Chondrocyte (in vitro differentiated cells): ENCODE measurements around the gene CCDC154. TPM values are rescaled to one million over a fixed set of nuclear protein-coding genes. Genes with fewer than 3 reads are reported as not detected.
A peak's percentile ranks its signal among the peaks of the same experiment; 100 is the strongest.

Experiments used
- DNase-seq: peaks from one replicate; pipeline ENCODE4 v3.0.0; 2021; ENCODE audit warnings: mixed read lengths, low spot score
- H3K27ac Mint-ChIP-seq: one replicate; pipeline ENCODE4 v1.8.0; 2021; ENCODE audit warnings: mild to moderate bottlenecking, moderate library complexity, mixed read lengths; ENCODE audit not compliant: unreplicated experiment
- H3K27me3 Mint-ChIP-seq: 2 replicates; pipeline ENCODE4 v1.8.0; 2021; ENCODE audit warnings: low read depth, mixed read lengths
- H3K36me3 Mint-ChIP-seq: 2 replicates; pipeline ENCODE4 v1.8.0; 2021; ENCODE audit warnings: low read depth, mixed read lengths
- H3K4me1 Mint-ChIP-seq: 2 replicates; pipeline ENCODE4 v1.8.0; 2021; ENCODE audit warnings: low read depth, mild to moderate bottlenecking, mixed read lengths
- H3K4me3 Mint-ChIP-seq: one replicate; pipeline ENCODE4 v1.8.0; 2021; ENCODE audit warnings: mild to moderate bottlenecking, moderate library complexity, mixed read lengths; ENCODE audit not compliant: unreplicated experiment
- H3K9me3 Mint-ChIP-seq: 2 replicates; pipeline ENCODE4 v1.8.0; 2021; ENCODE audit warnings: low read depth, mixed read lengths
- CTCF ChIP-seq: fragments of 200-600 bp; sonication (generic); IDR thresholded peaks from 2 replicates; pipeline ENCODE4 v1.5.0; 2021; ENCODE audit warnings: antibody characterized with exemption, mild to moderate bottlenecking, moderate library complexity
- total RNA-seq: library from RNA; stranded (reverse); gene quantifications from 3 replicates; pipeline ENCODE4 v1.2.1, GENCODE V29; 2021

The CCDC154 gene
- total RNA-seq, 1 donor from 2014 or later, result 1.3 TPM

DNA sequence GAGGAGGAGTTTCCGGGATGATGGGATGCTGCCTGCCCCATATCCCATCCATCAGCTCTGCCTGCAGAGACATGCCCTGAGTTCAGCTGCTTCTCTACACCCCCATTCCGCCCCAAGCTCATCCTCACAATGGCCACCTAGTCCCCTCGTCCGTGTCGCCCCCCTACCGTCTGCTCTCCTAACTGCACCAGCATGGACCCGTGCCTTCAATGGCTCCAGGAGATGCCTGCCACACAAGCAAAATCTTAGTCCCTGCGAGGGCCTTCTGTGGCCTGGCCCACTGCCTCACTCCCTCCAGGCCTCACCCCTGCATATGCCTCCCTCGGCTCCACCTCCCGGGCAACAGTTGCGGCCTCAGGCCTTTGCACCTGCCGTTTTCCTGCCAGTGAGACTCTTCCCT is 47.0 kb upstream of the CCDC154 start:
- no peak for TF ChIP-seq CTCF
- Mint-ChIP-seq H3K9me3 (no peaks in the 10 kb centered on the region), H3K4me1 (peaks cover 18% of the 10 kb centered on the region), H3K27ac (no peak overlapping the region), H3K27me3 (no peaks in the 10 kb centered on the region), H3K4me3 (no peak overlapping the region), H3K36me3 (peaks cover 1% of the 10 kb centered on the region)
- DNase-seq, result no peak

GRCh38 chr16:1489077-1489476 is 44.7 kb upstream of the CCDC154 start:
- Mint-ChIP-seq H3K27ac (no peak overlapping the region), H3K9me3 (no peaks in the 10 kb centered on the region), H3K4me3 (no peak overlapping the region), H3K27me3 (no peaks in the 10 kb centered on the region), H3K4me1 (peaks cover 12% of the 10 kb centered on the region), H3K36me3 (no peaks in the 10 kb centered on the region)
- TF ChIP-seq CTCF, result no peak
- peak; percentile 72 for DNase-seq

GRCh38 chr16:1488619-1489018 is 44.3 kb upstream of the CCDC154 start, which contains the start of gene PTX4:
Gene PTX4, minus strand, starts transcription at chr16:1488944. Its CDS starts 35 bp downstream, at chr16:1488909.
- no peak for TF ChIP-seq CTCF
- no peak for DNase-seq
- H3K27me3 Mint-ChIP-seq, result peaks cover 2% of the 10 kb centered on the region
- H3K4me1 Mint-ChIP-seq, result peaks cover 9% of the 10 kb centered on the region
- no peaks in the 10 kb centered on the region for H3K36me3 Mint-ChIP-seq
- H3K4me3 Mint-ChIP-seq, result no peak within 1 kb of the TSS
- no peak within 1 kb of the TSS for H3K27ac Mint-ChIP-seq
- H3K9me3 Mint-ChIP-seq, result no peaks in the 10 kb centered on the region

- peak; percentile 76 for DNase-seq
- Mint-ChIP-seq H3K4me1 (peaks cover 9% of the 10 kb centered on the region), H3K9me3 (no peaks in the 10 kb centered on the region), H3K4me3 (no peak overlapping the region), H3K27ac (no peak overlapping the region), H3K36me3 (no peaks in the 10 kb centered on the region), H3K27me3 (peaks cover 2% of the 10 kb centered on the region)
- no peak for TF ChIP-seq CTCF
Observed at GRCh38 chr16:1488054-1488601, 43.8 kb upstream of the CCDC154 start.

DNA sequence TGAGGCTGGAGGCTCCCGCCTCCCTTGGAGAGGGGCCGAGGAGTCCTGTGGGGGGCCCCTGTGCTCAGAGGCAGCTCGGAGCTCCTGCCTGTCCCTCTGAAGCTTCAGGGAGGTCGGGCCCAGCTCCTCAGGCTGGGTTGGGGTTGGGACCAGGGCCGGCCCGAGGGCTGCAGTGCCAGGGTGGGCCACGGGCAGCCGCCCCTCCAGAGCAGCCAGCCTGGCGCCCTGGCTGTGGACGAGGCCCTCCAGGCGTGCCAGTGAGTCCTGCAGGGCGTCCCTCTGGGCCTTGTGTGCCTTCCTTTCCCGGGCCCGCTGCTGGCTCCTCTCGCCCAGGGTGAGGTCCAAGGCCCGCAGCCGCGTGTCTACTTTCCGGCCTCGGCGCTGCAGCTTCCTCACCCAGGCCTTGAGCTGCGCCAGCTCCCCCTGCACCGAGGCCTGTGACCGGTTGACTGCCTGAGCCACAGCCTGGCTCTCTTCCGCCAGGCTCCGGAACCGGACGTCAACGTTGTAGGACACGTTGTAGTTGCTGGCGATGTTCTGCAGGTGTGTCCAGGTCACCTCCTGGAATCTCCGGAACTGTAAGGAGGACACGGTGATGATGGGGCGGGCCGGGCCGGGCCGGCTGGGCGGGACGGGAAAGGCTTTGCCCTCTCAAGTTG is 43.2 kb upstream of the CCDC154 start:
- Mint-ChIP-seq H3K27ac (no peak overlapping the region), H3K36me3 (no peaks in the 10 kb centered on the region), H3K4me3 (no peak overlapping the region), H3K27me3 (peaks cover 2% of the 10 kb centered on the region), H3K9me3 (no peaks in the 10 kb centered on the region), H3K4me1 (peaks cover 3% of the 10 kb centered on the region)
- peak; percentile 84 for DNase-seq
- no peak for TF ChIP-seq CTCF
